ENCODE measurements around the gene BLTP1. TPM values are rescaled to one million over a fixed set of nuclear protein-coding genes. Genes with fewer than 3 reads are reported as not detected.

The BLTP1 gene
- total RNA-seq, 4 donors from 2014 or later = 37.2 to 77.1 (median 42.5) TPM

GRCh38 chr4:122142687-122143086, 9.4 kb upstream of the BLTP1 start:
- ATAC-seq = no peak
- intact Hi-C loops (cut with DNase I; ENCODE audit: low total_unique reads) = no loop called here

GRCh38 chr4:122146652-122147051, 5.5 kb upstream of the BLTP1 start:
- Histone ChIP-seq H3K4me3 (no peak overlapping the region), H3K36me3 (no peaks in the 10 kb centered on the region), H3K4me1 (peaks cover 4 to 9% of the 10 kb centered on the region in 2 donors), H3K27ac (no peak overlapping the region), H3K27me3 (no peaks in the 10 kb centered on the region), H3K9me3 (no peaks in the 10 kb centered on the region)
- in situ Hi-C loops (cut with MboI; ENCODE audit: low sequenced_read_pairs in 4 of 4) (no loop called here), intact Hi-C loops (cut with DNase I; ENCODE audit: low total_unique reads) (no loop called here)
- no peak for DNase-seq
- no peak for ATAC-seq
- TF ChIP-seq CTCF (IDR thresholded peaks at IDR 0.05 in 4 of 5, conservative IDR thresholded peaks at IDR 0.05 in 1 of 5) (no peak), POLR2A (IDR thresholded peaks at IDR 0.05) (no peak)

More at GRCh38 chr4:122142687-122143086, 9.4 kb upstream of the BLTP1 start:
- in situ Hi-C loops (cut with MboI; ENCODE audit: low sequenced_read_pairs in 4 of 4) = no loop called here
- Histone ChIP-seq H3K36me3 (no peaks in the 10 kb centered on the region), H3K27ac (no peak overlapping the region), H3K9me3 (no peaks in the 10 kb centered on the region), H3K27me3 (no peaks in the 10 kb centered on the region), H3K4me3 (no peak overlapping the region), H3K4me1 (no peaks in the 10 kb centered on the region)
- no peak for DNase-seq
- TF ChIP-seq POLR2A (IDR thresholded peaks at IDR 0.05) (no peak), CTCF (IDR thresholded peaks at IDR 0.05 in 4 of 5, conservative IDR thresholded peaks at IDR 0.05 in 1 of 5) (no peak)

GRCh38 chr4:122150931-122151330, 1.2 kb upstream of the BLTP1 start:
- Histone ChIP-seq H3K27ac (peak overlapping the region in 2 of 4 donors; percentile 92 to 95), H3K4me3 (no peak overlapping the region), H3K27me3 (no peaks in the 10 kb centered on the region), H3K9me3 (no peaks in the 10 kb centered on the region), H3K4me1 (peaks cover 17 to 21% of the 10 kb centered on the region in 2 donors), H3K36me3 (peaks cover 0 to 8% of the 10 kb centered on the region in 2 donors)
- no peak for DNase-seq
- intact Hi-C loops (cut with DNase I; ENCODE audit: low total_unique reads) = no loop called here
- no peak for ATAC-seq
- TF ChIP-seq POLR2A (IDR thresholded peaks at IDR 0.05) = no peak
- TF ChIP-seq CTCF (IDR thresholded peaks at IDR 0.05 in 4 of 5, conservative IDR thresholded peaks at IDR 0.05 in 1 of 5) = no peak
- in situ Hi-C loops (cut with MboI; ENCODE audit: low sequenced_read_pairs in 4 of 4) = loop anchor here in 1 of 4 donors (25.0 kb wide), 1 partner anchor 339 kb away; the partner anchor contains the start of genes CCNA2 and EXOSC9

GRCh38 chr4:122152711-122153226, 638 bp downstream of the BLTP1 start:
- Histone ChIP-seq H3K9me3 (no peaks in the 10 kb centered on the region), H3K27ac (peak overlapping the region; percentile 84 to 97 (median 94)), H3K4me1 (peaks cover 21 to 24% of the 10 kb centered on the region in 2 donors), H3K27me3 (no peaks in the 10 kb centered on the region), H3K36me3 (peaks cover 0 to 8% of the 10 kb centered on the region in 2 donors), H3K4me3 (peak overlapping the region; percentile 85 to 99 (median 94))
- peak; percentile 58 to 67 for ATAC-seq
- in situ Hi-C loops (cut with MboI; ENCODE audit: low sequenced_read_pairs in 4 of 4) = loop anchor here in 1 of 4 donors (25.0 kb wide), 1 partner anchor 340 kb away; the partner anchor contains the start of genes CCNA2 and EXOSC9
- DNase-seq = peak in 1 of 2 donors; percentile 14
- TF ChIP-seq POLR2A (IDR thresholded peaks at IDR 0.05) (no peak), CTCF (IDR thresholded peaks at IDR 0.05 in 4 of 5, conservative IDR thresholded peaks at IDR 0.05 in 1 of 5) (no peak)
- intact Hi-C loops (cut with DNase I; ENCODE audit: low total_unique reads) = loop anchor here (1.0 kb wide), 1 partner anchor 202 kb away; no protein-coding TSS in a partner anchor
